ENCODE measurements around the gene BMP5. TPM values are rescaled to one million over a fixed set of nuclear protein-coding genes. Genes with fewer than 3 reads are reported as not detected.

Gene BMP5
- polyA plus RNA-seq, 3 donors: not detected

- no peak for TF ChIP-seq CTCF (IDR thresholded peaks at IDR 0.05)
- Histone ChIP-seq H3K36me3 (replicated peaks in 1 of 2; ENCODE audit: control insufficient read depth in 1 of 2, insufficient read depth in 2 of 2, low read length in 2 of 2) (no peaks in the 10 kb centered on the region), H2AFZ (ENCODE audit: insufficient read depth, low read depth, low read length, poor library complexity, severe bottlenecking) (no peak overlapping the region), H3K9ac (ENCODE audit: insufficient read depth, low read length, poor library complexity, severe bottlenecking) (no peak overlapping the region), H3K9me3 (replicated peaks in 1 of 2; ENCODE audit: control insufficient read depth in 1 of 2, insufficient read depth in 1 of 2, low read length in 2 of 2) (no peaks in the 10 kb centered on the region), H3K4me1 (ENCODE audit: control insufficient read depth in 1 of 2, insufficient read depth in 2 of 2, low read length in 2 of 2) (no peaks in the 10 kb centered on the region), H3K79me2 (ENCODE audit: insufficient read depth, low read length) (no peaks in the 10 kb centered on the region), H4K20me1 (ENCODE audit: insufficient read depth, low read length) (no peaks in the 10 kb centered on the region), H3K27ac (ENCODE audit: low read depth in 1 of 2, low read length in 2 of 2) (no peak overlapping the region), H3K27me3 (ENCODE audit: control insufficient read depth in 2 of 2, insufficient read depth in 2 of 2, low read length in 2 of 2) (no peaks in the 10 kb centered on the region), H3K4me2 (replicated peaks; ENCODE audit: extremely low read depth, low read length, poor library complexity, severe bottlenecking) (no peak overlapping the region), H3K4me3 (replicated peaks in 1 of 3; ENCODE audit: low read depth in 2 of 3, low read length in 3 of 3) (no peak overlapping the region)
- no peak for DNase-seq
- 87% methylated on average over 2 of the region's 5 CpGs for WGBS (ENCODE audit: insufficient coverage)
- intact Hi-C loops (cut with micrococcal nuclease): no loop called here
- H3K4me3 Mint-ChIP-seq: no peak overlapping the region
- no peaks in the 10 kb centered on the region for H3K36me3 Mint-ChIP-seq
- peaks cover 0 to 4% (median 0%) of the 10 kb centered on the region in 3 donors for H3K27me3 Mint-ChIP-seq (ENCODE audit: low read depth in 3 of 3)
- H3K4me1 Mint-ChIP-seq: no peaks in the 10 kb centered on the region
- H3K9me3 Mint-ChIP-seq: peaks cover 0 to 2% (median 0%) of the 10 kb centered on the region in 7 donors
- H3K27ac Mint-ChIP-seq: no peak overlapping the region
Observed at GRCh38 chr6:55919716-55920308, 44.4 kb upstream of the BMP5 start.

GRCh38 chr6:55918639-55919038, 43.2 kb upstream of the BMP5 start:
- no peak for DNase-seq
- no peaks in the 10 kb centered on the region for H3K9me3 ChIP-seq (replicated peaks in 1 of 2; ENCODE audit: control insufficient read depth in 1 of 2, insufficient read depth in 1 of 2, low read length in 2 of 2)
- no peaks in the 10 kb centered on the region for H3K4me1 Mint-ChIP-seq
- no peak overlapping the region for H3K4me3 Mint-ChIP-seq
- TF ChIP-seq CTCF (IDR thresholded peaks at IDR 0.05): no peak
- no peak overlapping the region for H3K27ac ChIP-seq (ENCODE audit: low read depth in 1 of 2, low read length in 2 of 2)
- no peaks in the 10 kb centered on the region for H3K79me2 ChIP-seq (ENCODE audit: insufficient read depth, low read length)
- H3K36me3 ChIP-seq (replicated peaks in 1 of 2; ENCODE audit: control insufficient read depth in 1 of 2, insufficient read depth in 2 of 2, low read length in 2 of 2): no peaks in the 10 kb centered on the region
- H3K9ac ChIP-seq (ENCODE audit: insufficient read depth, low read length, poor library complexity, severe bottlenecking): no peak overlapping the region
- intact Hi-C loops (cut with micrococcal nuclease): no loop called here
- H3K27me3 ChIP-seq (ENCODE audit: control insufficient read depth in 2 of 2, insufficient read depth in 2 of 2, low read length in 2 of 2): no peaks in the 10 kb centered on the region
- H3K27me3 Mint-ChIP-seq (ENCODE audit: low read depth in 3 of 3): peaks cover 0 to 4% (median 0%) of the 10 kb centered on the region in 3 donors
- H2AFZ ChIP-seq (ENCODE audit: insufficient read depth, low read depth, low read length, poor library complexity, severe bottlenecking): no peak overlapping the region
- no CpG with 5 or more reads among the region's 2 CpGs for WGBS (ENCODE audit: insufficient coverage)
- peaks cover 0 to 2% (median 0%) of the 10 kb centered on the region in 7 donors for H3K9me3 Mint-ChIP-seq
- H3K36me3 Mint-ChIP-seq: no peaks in the 10 kb centered on the region
- no peaks in the 10 kb centered on the region for H3K4me1 ChIP-seq (ENCODE audit: control insufficient read depth in 1 of 2, insufficient read depth in 2 of 2, low read length in 2 of 2)
- no peaks in the 10 kb centered on the region for H4K20me1 ChIP-seq (ENCODE audit: insufficient read depth, low read length)
- H3K4me3 ChIP-seq (replicated peaks in 1 of 3; ENCODE audit: low read depth in 2 of 3, low read length in 3 of 3): no peak overlapping the region
- no peak overlapping the region for H3K4me2 ChIP-seq (replicated peaks; ENCODE audit: extremely low read depth, low read length, poor library complexity, severe bottlenecking)
- no peak overlapping the region for H3K27ac Mint-ChIP-seq

All from CD14-positive monocyte (primary cell).